Fibroblast of pulmonary artery (primary cell): ENCODE data around the gene EMILIN2.
A peak's percentile ranks its signal among the peaks of the same experiment; 100 is the strongest.
"Not testable (repeated sequence)": the region's sequence is repeated elsewhere in the genome, so short reads cannot be mapped to it uniquely, and the experiment has no call there.

ENCODE experiments used
- DNase-seq: peaks from one replicate; pipeline ENCODE4 v3.0.0-alpha.2; 2010; ENCODE audit warnings: low read depth
- H3K4me3 ChIP-seq: replicated peaks from 2 replicates; pipeline ENCODE4 v1.5.1; 2011; ENCODE audit warnings: low read depth, mild to moderate bottlenecking, control low read depth, low read length, moderate library complexity
- TF ChIP-seq, protein P1 (sequence below): IDR thresholded peaks from 2 replicates; pipeline ENCODE4 v1.5.1; 2011; ENCODE audit warnings: mild to moderate bottlenecking, control low read depth, low read length, inconsistent platforms; ENCODE audit errors: missing control alignments

The EMILIN2 gene

DNA sequence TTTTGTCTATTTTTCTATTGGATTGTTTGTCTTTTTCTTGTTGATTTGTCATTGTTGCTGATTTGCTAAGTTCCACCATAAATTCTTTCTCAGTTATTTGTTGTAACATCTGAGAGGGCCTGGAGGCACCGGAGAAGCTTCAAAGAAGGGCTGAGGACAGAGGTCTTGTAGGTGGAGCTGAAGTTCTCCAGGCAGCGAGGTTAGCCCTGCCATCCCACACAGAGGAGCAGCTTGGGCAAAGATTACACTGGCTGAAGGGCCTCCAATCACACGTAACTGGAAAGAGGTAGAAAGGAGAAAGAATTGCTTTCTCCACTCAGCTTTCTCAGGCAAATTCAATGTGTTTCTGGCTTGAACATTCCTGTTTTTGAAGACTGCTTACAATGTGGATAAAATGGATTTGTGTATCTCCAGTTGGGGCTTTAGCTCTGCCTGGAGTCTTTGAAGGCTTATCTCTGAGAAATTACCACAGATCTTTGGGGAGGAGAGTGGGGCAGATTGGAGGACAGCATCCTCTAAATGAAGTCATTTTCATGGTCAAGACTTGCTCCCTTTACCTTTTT lies 21.1 kb upstream of the EMILIN2 start:
- DNase-seq, result no peak
- TF ChIP-seq, protein P1, sequence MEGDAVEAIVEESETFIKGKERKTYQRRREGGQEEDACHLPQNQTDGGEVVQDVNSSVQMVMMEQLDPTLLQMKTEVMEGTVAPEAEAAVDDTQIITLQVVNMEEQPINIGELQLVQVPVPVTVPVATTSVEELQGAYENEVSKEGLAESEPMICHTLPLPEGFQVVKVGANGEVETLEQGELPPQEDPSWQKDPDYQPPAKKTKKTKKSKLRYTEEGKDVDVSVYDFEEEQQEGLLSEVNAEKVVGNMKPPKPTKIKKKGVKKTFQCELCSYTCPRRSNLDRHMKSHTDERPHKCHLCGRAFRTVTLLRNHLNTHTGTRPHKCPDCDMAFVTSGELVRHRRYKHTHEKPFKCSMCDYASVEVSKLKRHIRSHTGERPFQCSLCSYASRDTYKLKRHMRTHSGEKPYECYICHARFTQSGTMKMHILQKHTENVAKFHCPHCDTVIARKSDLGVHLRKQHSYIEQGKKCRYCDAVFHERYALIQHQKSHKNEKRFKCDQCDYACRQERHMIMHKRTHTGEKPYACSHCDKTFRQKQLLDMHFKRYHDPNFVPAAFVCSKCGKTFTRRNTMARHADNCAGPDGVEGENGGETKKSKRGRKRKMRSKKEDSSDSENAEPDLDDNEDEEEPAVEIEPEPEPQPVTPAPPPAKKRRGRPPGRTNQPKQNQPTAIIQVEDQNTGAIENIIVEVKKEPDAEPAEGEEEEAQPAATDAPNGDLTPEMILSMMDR, result no peak
- H3K4me3 ChIP-seq, result no peak overlapping the region

DNA sequence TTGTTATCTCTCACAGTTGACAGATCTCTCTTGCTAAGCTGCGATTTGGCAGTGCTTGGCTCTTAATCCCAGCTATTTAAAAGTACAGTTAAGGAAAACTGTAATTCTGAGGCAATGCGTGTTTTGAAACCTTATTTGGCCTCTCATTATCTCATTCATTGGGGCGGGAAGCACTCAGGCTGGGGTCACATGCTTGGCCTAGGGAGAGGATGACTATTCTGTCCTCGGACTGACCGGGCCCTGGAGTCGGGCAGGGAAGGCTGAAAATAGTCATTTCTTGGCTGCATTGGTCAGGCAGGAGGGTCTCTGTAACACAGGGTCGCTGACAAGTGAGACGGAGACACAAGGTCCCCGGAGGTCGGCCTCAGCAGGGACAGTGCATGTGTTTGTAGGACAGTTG lies 20.2 kb upstream of the EMILIN2 start:
- no peak overlapping the region for H3K4me3 ChIP-seq
- DNase-seq, result peak; percentile 58
- TF ChIP-seq, protein P1, result no peak

DNA sequence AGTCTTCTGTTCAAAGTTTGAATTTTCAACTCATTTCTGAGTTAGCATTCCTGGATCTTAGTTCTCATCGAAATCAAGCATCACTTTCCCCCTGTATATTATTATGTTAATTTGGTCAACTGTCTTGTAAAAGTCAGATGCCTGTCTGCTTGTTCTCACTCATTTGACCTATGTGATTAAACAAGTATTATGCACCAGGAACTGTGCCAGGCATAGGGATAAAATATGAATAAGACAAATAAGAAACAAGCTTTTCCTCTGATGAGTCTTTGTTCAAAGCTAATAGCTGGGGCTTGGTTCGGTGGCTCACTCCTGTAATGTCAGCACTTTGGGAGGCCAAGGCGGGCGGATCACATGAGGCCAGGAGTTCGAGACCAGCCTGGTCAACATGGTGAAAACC lies 19.7 kb upstream of the EMILIN2 start:
- TF ChIP-seq, protein P1, result no peak
- H3K4me3 ChIP-seq, result no peak overlapping the region
- DNase-seq, result no peak

GRCh38 chr18:2836118-2836517 lies 10.7 kb upstream of the EMILIN2 start:
- not testable (repeated sequence) for H3K4me3 ChIP-seq, DNase-seq

- DNase-seq, H3K4me3 ChIP-seq: not testable (repeated sequence)
These were observed 9.5 kb upstream of the EMILIN2 start for GRCh38 chr18:2837290-2837689.

GRCh38 chr18:2839202-2839601 lies 7.6 kb upstream of the EMILIN2 start:
- DNase-seq, result no peak
- TF ChIP-seq, protein P1, result no peak
- no peak overlapping the region for H3K4me3 ChIP-seq

DNA sequence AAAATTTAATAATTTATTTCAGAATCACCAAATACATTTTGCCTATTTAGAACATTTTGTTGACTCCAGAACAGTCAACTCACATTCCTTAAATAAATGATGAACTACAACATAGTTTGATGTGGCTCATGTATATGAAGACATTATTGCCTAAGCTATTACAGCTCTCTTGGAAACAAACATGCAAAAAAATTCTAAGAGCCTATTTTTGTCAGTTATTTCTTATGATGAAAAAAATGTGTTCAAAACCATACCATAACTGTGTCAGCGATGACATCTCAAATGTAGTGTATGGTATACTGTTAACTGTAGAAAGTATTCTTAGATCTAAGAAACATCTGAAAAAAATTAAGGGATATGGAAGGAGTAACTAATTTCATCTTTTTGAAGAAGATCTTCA lies 6.3 kb upstream of the EMILIN2 start:
- no peak overlapping the region for H3K4me3 ChIP-seq
- TF ChIP-seq, protein P1, result no peak
- no peak for DNase-seq

DNA sequence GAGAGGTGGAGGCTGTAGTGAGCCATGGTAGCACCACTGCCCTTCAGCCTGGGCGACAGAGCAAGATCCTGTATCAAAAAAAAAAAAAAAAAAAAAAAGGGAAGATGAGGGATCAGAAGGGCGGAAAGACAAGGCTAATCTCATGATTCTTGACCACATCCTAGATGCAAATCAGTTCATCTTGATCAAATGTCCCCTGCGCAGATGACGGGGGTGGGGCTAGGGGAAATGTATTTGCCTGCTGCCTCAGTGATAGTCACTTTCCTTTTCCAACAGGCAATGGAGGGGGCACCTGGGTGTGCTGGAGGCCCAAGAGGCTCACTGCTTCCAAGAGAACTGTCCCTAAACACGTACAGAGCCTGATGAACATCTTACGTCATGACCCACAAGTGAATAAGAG lies 3.7 kb upstream of the EMILIN2 start:
- TF ChIP-seq, protein P1, result no peak
- no peak overlapping the region for H3K4me3 ChIP-seq
- no peak for DNase-seq
